Stimulated activated CD4-positive, alpha-beta T cell treated with anti-CD3 and anti-CD28 coated beads, Interleukin-12 subunit alpha, Interleukin-12 subunit beta, amount 100 ng/mL, for 4 hours (primary cell): Measurements from ENCODE around the gene TAAR5.
"Not testable (repeated sequence)": the region's sequence is repeated elsewhere in the genome, so short reads cannot be mapped to it uniquely, and the experiment has no call there.

Source experiments
- DNase-seq: peaks from one replicate; pipeline ENCODE4 v3.0.0-alpha.2; 2020

TAAR5 gene

GRCh38 chr6:132589454-132589853 is at the start of gene TAAR5:
TAAR5 (minus strand) TSS chr6:132589741; CDS start chr6:132589686, 55 bp downstream.
- no peak for DNase-seq

- DNase-seq = not testable (repeated sequence)
Observed at GRCh38 chr6:132637135-132637534, 47.6 kb upstream of the TAAR5 start.

GRCh38 chr6:132635906-132636305 is 46.4 kb upstream of the TAAR5 start:
- DNase-seq = not testable (repeated sequence)

GRCh38 chr6:132635288-132635687 is 45.7 kb upstream of the TAAR5 start:
- not testable (repeated sequence) for DNase-seq

DNA sequence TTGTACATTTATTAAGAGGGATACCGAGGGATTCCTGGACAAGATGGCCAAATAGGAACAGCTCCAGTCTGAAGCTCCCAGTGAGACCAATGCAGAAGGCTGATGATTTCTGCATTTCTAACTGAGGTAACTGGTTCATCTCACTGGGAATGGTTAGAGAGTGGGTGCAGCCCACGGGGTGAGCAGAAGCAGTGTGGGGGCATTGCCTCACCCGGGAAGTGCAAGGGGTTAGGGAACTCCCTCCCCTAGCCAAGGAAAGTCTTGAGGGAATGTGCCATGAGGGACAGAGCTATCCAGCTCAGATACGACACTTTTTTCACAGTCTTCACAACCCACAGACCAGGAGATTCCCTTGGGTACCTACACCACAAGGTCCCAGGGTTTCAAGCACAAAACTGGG is 45.3 kb upstream of the TAAR5 start:
- DNase-seq = no peak

DNA sequence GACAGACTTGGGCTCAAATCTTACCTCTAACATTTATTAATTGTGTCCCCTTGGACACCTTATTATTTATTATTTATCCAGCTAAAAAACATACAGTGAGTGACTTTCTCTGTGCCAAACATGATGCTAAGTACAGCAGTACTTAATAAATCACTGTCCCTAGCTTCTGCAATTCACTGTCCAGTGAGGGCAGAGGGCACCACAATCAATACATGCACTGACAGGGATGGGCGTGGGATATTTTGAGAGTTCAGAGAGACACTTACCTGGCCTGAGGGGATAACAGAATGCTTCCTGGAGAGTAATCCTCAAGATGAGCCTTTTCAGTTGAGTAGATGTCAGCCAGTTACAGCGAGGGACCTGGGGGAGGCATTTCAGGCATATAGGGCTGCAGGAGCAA is 43.8 kb upstream of the TAAR5 start:
- no peak for DNase-seq

GRCh38 chr6:132624175-132624574 is 34.6 kb upstream of the TAAR5 start, which contains the start of gene TAAR2:
TAAR2 (minus strand) TSS chr6:132624275; CDS start chr6:132624275, 0 bp downstream.
- DNase-seq = no peak

DNA sequence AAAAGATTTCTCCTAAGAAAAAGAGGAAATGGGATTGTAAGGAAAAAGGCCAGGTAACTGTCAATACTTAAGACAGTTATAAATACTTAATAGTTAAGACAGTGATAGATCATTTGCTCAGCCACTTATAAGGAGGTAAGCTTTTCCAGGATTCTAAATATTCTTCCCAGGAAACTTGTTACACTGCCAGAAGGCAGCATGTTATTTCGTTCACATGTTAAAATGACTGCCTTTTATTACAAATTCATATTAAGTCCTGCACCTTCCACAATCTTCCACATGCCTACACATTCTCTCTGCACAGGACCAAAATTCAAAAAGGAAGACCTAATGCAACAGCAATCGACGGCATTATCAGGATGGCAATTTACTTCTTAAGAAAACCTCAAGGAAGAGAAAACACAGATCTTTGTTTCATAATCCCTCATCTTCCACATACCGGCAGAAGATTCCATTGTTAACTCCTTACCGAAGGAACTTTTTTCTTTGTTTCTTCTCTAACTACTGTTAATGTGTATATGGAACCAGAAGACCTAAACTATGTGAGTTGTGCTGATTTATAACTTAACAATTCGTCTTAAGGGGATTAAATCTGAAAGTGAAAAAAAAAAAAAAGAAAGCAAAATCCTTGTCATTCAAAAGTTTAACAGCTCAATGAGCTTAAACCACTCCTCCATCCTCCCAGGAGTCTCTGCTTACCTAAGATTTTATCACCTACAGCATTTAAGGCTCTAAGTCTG is 33.7 kb upstream of the TAAR5 start:
- no peak for DNase-seq

- DNase-seq = no peak
Observed at GRCh38 chr6:132616677-132617076, 27.1 kb upstream of the TAAR5 start.

- DNase-seq = no peak
Observed at GRCh38 chr6:132614554-132614953, 25.0 kb upstream of the TAAR5 start.

DNA sequence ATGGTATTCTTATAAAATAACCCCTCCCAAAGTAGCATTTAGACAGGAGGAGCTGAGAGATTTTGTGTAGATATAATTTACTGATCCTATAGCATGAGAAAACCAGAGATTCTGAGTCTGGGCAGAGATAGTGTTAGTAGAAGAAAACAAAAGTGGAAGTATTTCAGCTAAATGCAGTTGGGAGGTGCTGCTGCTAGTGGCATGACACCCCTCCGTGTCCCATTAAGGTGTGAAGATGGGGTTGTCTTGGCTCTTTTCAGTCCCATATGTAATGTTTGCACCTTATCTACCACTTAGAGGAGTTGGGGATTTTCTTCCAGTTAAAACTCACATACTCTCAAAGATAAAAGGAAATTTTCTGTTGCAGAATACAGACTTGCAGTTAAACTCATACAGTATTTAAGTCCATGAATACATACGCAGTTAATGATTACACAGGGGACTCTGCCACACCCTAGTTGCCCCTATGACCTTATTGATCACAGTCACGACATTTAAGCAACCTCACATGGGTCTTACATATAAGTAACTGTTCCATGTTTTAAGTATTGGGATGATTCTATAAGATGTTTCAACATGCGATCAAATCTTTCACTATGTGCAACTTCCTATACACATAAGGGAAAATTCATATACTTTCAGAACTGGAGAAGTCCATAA is 23.0 kb upstream of the TAAR5 start:
- no peak for DNase-seq

DNA sequence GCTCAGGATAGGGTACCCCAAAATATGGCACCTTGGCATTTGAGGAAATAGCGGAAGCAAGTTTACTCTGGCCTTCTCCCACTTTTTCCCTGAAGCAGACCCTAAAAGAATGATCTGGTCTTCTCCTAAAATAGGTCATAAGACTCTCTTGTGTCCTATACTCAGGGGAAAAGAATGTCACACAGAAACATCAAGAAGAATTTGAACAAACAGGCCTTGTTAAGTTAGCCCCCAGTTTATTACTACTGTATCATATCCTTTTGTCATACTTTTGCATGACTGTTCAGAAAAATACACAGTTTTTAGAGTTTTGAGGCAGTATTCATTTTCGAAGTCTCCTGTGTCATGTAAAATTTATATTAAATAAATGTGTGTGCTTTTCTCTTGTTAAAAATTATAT is 22.1 kb upstream of the TAAR5 start:
- no peak for DNase-seq

- DNase-seq = no peak
Observed at GRCh38 chr6:132607544-132608233, 18.1 kb upstream of the TAAR5 start.

DNA sequence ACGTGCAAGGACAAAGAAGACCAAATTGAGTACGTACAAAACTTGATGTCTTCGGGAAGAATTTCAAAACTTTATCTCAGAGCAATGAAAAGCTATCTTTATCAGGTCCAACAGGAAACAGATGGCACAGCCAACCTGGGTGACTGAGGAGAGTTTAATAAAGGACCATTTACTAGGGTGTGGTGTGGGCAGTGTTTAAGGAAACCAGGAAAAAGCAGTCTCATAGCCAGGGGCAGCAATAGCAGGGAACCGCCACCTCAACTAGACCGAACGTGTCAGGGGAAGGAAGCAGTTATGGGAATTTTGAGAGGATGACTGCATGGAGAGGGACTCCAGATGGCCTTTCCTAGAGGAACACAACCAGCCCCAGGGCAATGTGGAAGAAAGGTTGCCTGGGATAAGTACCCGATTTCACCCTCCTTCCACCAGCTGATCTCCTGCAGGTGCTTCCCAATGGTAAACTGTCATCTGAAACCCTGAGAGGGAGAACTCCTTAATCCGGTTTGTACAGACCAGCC is 15.2 kb upstream of the TAAR5 start:
- no peak for DNase-seq

- DNase-seq = not testable (repeated sequence)
Observed at GRCh38 chr6:132600900-132601299, 11.4 kb upstream of the TAAR5 start.

- no peak for DNase-seq
Observed at GRCh38 chr6:132598473-132598872, 8.9 kb upstream of the TAAR5 start.

DNA sequence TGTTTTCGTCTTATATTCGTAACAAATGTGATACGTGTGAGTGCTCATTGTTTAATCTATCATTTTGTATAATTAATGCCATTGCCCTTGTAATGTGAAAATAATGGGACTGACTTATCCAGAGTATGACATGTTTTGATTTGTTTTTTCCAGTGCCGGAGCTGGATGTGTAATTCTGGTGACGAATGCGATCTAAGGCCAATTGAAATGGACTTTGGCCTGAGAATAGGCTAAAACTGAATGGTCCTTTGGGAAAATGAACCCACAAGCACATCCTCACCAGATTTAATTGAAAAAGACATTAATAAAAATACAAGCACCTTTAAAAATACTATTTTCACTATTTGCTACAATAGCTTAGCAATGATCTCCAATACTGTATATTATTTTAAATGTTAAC is 6.7 kb upstream of the TAAR5 start:
- DNase-seq = no peak

DNA sequence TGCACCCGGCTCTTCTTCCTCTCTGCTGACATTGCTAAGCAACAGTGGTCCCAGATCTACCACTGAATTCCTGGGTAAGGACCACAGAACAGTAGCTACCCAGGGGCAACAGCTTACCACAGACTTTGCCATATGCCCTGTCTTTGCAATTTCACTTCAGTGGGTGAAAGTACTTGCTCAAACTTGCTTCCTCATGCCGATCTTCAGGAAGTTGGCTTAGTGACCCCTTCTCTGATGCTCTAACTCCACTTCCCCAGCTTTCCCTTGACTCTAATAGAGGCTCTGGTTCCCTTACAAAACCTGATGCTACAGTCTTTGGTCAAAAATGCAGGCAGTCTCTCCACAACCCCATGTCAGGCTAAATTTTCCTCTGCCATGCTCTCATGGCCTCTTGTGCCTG is 3.3 kb upstream of the TAAR5 start:
- DNase-seq = no peak

DNA sequence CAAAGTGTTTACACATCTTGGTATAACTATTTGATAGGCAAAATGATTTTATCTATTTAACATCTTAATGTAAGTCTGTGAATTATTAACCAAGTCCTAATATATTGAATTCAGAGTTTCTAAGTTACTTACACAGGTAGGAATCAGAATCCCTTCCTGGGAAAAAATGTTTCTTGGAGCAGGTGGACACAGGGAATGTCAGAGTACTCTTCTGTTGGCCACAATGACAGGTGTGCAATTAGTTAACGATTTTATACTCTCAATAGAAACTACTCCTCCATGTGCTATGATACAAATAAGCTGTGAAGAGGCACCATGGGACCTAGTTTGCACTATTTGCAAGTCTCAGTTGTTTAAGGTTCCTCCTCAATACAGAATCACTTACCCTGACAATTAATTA is 821 bp upstream of the TAAR5 start:
- no peak for DNase-seq

- no peak for DNase-seq
Observed at GRCh38 chr6:132587424-132587823, 2.1 kb downstream of the TAAR5 start.

DNA sequence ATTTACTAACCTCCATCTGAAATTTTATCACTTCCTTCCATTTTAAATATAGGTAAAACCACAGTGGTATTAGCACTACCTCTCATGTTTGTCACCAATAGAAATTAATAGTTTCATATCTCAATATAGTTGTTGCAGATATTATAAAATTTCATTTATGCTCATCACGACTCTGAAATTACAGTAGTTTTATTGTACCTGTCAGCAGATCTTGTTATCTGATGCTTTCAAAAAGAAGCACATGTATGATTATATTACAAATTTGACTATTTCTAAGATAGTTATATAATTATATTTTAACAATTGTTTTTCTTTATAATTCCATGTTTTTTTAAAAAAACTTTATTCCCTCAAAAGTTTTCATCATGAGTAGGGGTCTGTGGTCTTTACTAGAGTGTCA is 4.8 kb downstream of the TAAR5 start:
- no peak for DNase-seq

DNA sequence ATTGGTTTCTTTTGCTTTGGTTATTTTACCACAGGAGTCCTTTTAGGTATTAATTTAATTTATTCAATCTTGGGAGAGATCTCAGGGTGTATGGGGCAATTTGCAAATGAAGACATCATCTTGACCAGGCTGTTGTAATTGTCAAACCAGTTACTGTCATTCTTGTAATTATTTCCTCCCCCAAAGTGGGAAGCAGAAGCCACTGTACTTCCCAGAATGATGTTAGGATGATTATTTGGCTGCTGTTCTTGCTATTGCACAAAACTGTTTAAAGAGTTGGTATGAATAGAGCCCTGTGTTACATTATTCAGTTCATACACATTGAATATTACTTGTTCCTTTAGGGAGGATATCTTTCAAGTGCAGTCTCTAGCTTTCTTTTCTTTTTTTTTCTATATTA is 17.8 kb downstream of the TAAR5 start:
- no peak for DNase-seq

GRCh38 chr6:132570221-132570777 is 19.2 kb downstream of the TAAR5 start, which contains the start of gene TAAR6:
TAAR6 (plus strand) TSS chr6:132570322; CDS start chr6:132570322, 0 bp downstream.
- no peak for DNase-seq
